Upper lobe of left lung (tissue), 6 donors: ENCODE results near the gene BCO1. TPM values are rescaled to one million over a fixed set of nuclear protein-coding genes. Genes with fewer than 3 reads are reported as not detected.

ENCODE experiments used
- ATAC-seq, 2 donors: fragments of 200-7000 bp; cut with Tn5 transposase; one replicate each; pipeline ENCODE4 v1.9.1; 2022; ENCODE audit warnings: mild to moderate bottlenecking in 2 of 2, moderate library complexity in 2 of 2; ENCODE audit not compliant: low FRiP score in 2 of 2
- DNase-seq, 2 donors: peaks; one replicate each; pipeline ENCODE4 v3.0.0-alpha.2; 2019 to 2020
- H3K27ac ChIP-seq, 4 donors: fragments of 200-600 bp; sonication (generic); one replicate each; pipeline ENCODE4 v1.5.1; 2016 to 2019
- H3K27me3 ChIP-seq, 4 donors: fragments of 200-600 bp; sonication (generic); one replicate each; pipeline ENCODE4 v1.5.1; 2017 to 2019
- H3K36me3 ChIP-seq, 4 donors: fragments of 200-600 bp; sonication (generic); one replicate each; pipeline ENCODE4 v1.5.1; 2016 to 2019
- H3K4me1 ChIP-seq, 4 donors: fragments of 200-600 bp; sonication (generic); one replicate each; pipeline ENCODE4 v1.5.1; 2018 to 2019
- H3K4me3 ChIP-seq, 4 donors: fragments of 200-600 bp; sonication (generic); one replicate each; pipeline ENCODE4 v1.5.1; 2017 to 2019; ENCODE audit warnings: mild to moderate bottlenecking in 2 of 4, moderate library complexity in 1 of 4
- H3K9me3 ChIP-seq, 4 donors: fragments of 200-600 bp; sonication (generic); one replicate each; pipeline ENCODE4 v1.5.1; 2018 to 2019
- EP300 ChIP-seq, 4 donors: sonication (generic); formaldehyde crosslinking; IDR thresholded peaks; one replicate each; pipeline ENCODE4 v1.5.1; 2017; ENCODE audit warnings: antibody characterized with exemption in 4 of 4, control low read depth in 2 of 4
- POLR2A ChIP-seq, 4 donors: fragments of 450-650 bp; IDR thresholded peaks; one replicate each; pipeline ENCODE4 v1.5.1; 2016 to 2017; ENCODE audit warnings: antibody characterized with exemption in 4 of 4, mild to moderate bottlenecking in 2 of 4
- POLR2AphosphoS5 ChIP-seq, 2 donors: sonication (generic); formaldehyde crosslinking; IDR thresholded peaks; one replicate each; pipeline ENCODE4 v1.5.1; 2017; ENCODE audit warnings: antibody characterized with exemption in 2 of 2
- WGBS, 2 donors: methylation state at CpG; one replicate each; pipeline ENCODE4 v1.1.5; 2017 to 2018; 5-methylcytosine and 5-hydroxymethylcytosine counted together
- total RNA-seq, 6 donors: library from RNA; depleted of rRNA in 4 of 6; stranded (reverse); fragments of >200 nt in 4 of 6; gene quantifications; one replicate each; pipeline versions ENCODE4 v1.1.0 to v1.2.1, GENCODE V29; 2016 to 2021
- TF ChIP-seq, protein P1 (sequence below), 6 experiments: fragments of 450-650 bp in 4 of 6; fragments of 200-600 bp in 2 of 6; sonication (generic) in 2 of 6; IDR thresholded peaks; one replicate each; pipeline ENCODE4 v1.5.1; 2016 to 2019; ENCODE audit warnings: antibody characterized with exemption in 6 of 6
- donor health status: DM: no; HTN: no; CAD: no; lungs with moderate emphysema.
- donor health status: DM: no; HTN: yes; CAD: no; lungs with severe emphysema.

The BCO1 gene
- total RNA-seq, 6 donors from 2014 or later = 0.17 to 0.92 TPM; not detected in 4

GRCh38 chr16:81239367-81240121 lies 1.1 kb downstream of the BCO1 start:
- ATAC-seq = no peak
- no peaks in the 10 kb centered on the region for H3K36me3 ChIP-seq
- peaks cover 0 to 5% (median 2%) of the 10 kb centered on the region in 4 donors for H3K4me1 ChIP-seq
- no peaks in the 10 kb centered on the region for H3K27me3 ChIP-seq
- H3K27ac ChIP-seq = no peak overlapping the region
- no peak overlapping the region for H3K4me3 ChIP-seq
- TF ChIP-seq, protein P1, sequence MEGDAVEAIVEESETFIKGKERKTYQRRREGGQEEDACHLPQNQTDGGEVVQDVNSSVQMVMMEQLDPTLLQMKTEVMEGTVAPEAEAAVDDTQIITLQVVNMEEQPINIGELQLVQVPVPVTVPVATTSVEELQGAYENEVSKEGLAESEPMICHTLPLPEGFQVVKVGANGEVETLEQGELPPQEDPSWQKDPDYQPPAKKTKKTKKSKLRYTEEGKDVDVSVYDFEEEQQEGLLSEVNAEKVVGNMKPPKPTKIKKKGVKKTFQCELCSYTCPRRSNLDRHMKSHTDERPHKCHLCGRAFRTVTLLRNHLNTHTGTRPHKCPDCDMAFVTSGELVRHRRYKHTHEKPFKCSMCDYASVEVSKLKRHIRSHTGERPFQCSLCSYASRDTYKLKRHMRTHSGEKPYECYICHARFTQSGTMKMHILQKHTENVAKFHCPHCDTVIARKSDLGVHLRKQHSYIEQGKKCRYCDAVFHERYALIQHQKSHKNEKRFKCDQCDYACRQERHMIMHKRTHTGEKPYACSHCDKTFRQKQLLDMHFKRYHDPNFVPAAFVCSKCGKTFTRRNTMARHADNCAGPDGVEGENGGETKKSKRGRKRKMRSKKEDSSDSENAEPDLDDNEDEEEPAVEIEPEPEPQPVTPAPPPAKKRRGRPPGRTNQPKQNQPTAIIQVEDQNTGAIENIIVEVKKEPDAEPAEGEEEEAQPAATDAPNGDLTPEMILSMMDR (IDR thresholded peaks at IDR 0.05) = no peak
- TF ChIP-seq EP300 (IDR thresholded peaks at IDR 0.05) (no peak), POLR2AphosphoS5 (IDR thresholded peaks at IDR 0.05) (no peak), POLR2A (IDR thresholded peaks at IDR 0.05) (no peak)
- H3K9me3 ChIP-seq = no peaks in the 10 kb centered on the region
- 82 to 85% methylated on average over 9 of the region's 9 CpGs for WGBS, 2 donors
- no peak for DNase-seq

GRCh38 chr16:81241706-81242105 lies 3.2 kb downstream of the BCO1 start:
- Histone ChIP-seq H3K36me3 (no peaks in the 10 kb centered on the region), H3K4me3 (no peak overlapping the region), H3K27ac (no peak overlapping the region), H3K4me1 (peaks cover 0 to 5% (median 2%) of the 10 kb centered on the region in 4 donors), H3K27me3 (no peaks in the 10 kb centered on the region), H3K9me3 (no peaks in the 10 kb centered on the region)
- 85 to 87% methylated on average over 4 to 5 of the region's 5 CpGs for WGBS, 2 donors
- ATAC-seq (no peak), DNase-seq (no peak)
- no peak for TF ChIP-seq POLR2A (IDR thresholded peaks at IDR 0.05)
- TF ChIP-seq EP300 (IDR thresholded peaks at IDR 0.05) = no peak
- no peak for TF ChIP-seq POLR2AphosphoS5 (IDR thresholded peaks at IDR 0.05)
- TF ChIP-seq, protein P1 (IDR thresholded peaks at IDR 0.05) = no peak

DNA sequence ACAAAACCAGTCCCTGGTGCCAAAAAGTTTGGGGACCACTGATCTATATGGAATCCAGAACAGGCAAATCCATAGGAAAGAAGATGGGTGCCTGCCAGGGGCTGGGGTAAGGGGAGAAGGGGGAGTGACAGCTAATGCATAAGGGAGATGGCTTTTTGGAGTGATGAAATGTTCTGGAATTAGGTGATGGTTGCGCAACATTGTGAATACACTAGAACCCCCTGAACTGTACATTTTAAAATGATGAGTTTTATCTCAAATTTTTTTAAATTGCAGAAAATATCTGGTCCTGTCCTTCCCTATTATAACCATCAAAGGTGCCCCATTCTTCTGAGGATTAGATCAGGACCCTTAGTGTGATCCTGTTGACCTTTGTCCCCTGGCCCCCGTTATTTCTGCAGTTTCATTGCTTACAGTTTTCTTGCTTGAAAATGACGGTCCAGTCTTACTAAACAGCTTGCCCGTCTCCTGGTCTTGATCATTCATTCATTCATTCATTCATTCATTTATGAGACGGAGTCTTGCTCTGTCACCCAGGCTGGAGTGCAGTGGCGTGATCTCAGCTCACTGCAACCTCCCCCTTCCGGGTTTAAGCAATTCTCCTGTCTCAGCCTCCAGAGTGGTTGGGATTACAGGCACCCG lies 4.6 kb downstream of the BCO1 start:
- Histone ChIP-seq H3K27ac (no peak overlapping the region), H3K9me3 (no peaks in the 10 kb centered on the region), H3K36me3 (no peaks in the 10 kb centered on the region), H3K4me3 (no peak overlapping the region), H3K4me1 (peaks cover 0 to 5% (median 2%) of the 10 kb centered on the region in 4 donors), H3K27me3 (no peaks in the 10 kb centered on the region)
- DNase-seq (no peak), ATAC-seq (no peak)
- 89 to 92% methylated on average over 8 of the region's 8 CpGs for WGBS, 2 donors
- no peak for TF ChIP-seq EP300 (IDR thresholded peaks at IDR 0.05)
- no peak for TF ChIP-seq POLR2AphosphoS5 (IDR thresholded peaks at IDR 0.05)
- TF ChIP-seq POLR2A (IDR thresholded peaks at IDR 0.05) = no peak
- TF ChIP-seq, protein P1 (IDR thresholded peaks at IDR 0.05) = no peak

DNA sequence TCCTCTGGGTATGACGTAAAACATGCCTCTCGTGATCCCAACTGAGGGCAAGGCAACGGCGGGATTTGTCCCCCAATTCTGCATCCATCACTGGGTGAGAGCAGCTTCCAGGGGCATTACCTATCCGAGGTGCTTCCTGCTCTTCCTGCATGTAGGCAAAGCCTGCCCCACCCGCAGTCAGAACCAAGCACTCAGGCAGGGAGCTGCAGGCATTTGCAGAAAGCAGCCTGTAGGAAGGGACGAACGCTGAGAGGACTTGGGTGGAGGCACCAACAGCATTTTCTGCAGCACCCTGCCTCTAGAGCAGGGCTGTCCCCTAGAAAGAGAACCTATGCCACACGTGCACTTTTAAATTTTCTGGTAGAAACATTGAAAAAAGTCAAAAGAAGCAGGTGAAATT lies 5.5 kb downstream of the BCO1 start:
- TF ChIP-seq POLR2AphosphoS5 (IDR thresholded peaks at IDR 0.05) = no peak
- TF ChIP-seq, protein P1 (IDR thresholded peaks at IDR 0.05) = no peak
- TF ChIP-seq POLR2A (IDR thresholded peaks at IDR 0.05) = no peak
- TF ChIP-seq EP300 (IDR thresholded peaks at IDR 0.05) = no peak
- H3K36me3 ChIP-seq = no peaks in the 10 kb centered on the region
- no peaks in the 10 kb centered on the region for H3K9me3 ChIP-seq
- no peak overlapping the region for H3K4me3 ChIP-seq
- H3K4me1 ChIP-seq = peaks cover 0 to 4% (median 1%) of the 10 kb centered on the region in 4 donors
- no peaks in the 10 kb centered on the region for H3K27me3 ChIP-seq
- DNase-seq (no peak), ATAC-seq (no peak)
- WGBS, 2 donors = 65 to 66% methylated on average over 6 to 9 of the region's 9 CpGs
- H3K27ac ChIP-seq = no peak overlapping the region
